ENCODE results near the gene SORBS1.

DNA sequence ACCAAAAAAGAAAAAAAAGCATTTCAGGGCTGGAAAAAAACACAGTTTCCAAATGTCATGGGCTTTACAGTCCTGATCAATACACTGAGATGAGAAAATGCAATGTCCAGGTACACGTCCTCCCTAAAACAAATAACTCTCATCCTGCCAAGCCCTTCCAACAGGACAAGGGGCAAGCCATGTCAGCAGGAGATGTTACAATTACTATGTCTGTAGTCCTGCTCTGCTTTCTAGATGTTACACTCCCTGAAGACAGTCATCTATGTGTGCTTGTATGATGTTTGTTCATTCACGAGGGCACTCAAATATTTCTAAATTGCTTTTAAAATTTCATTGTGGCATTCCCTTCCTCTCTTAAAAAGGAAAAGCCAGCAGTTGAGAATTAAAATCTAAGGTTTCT lies 103.2 kb downstream of the SORBS1 start:
- TF ChIP-seq CTCF (IDR thresholded peaks at IDR 0.05; ENCODE audit: insufficient read depth, low read depth, low read length), result no peak
- TF ChIP-seq EZH2 (IDR thresholded peaks at IDR 0.05; ENCODE audit: insufficient read depth, low read length), result no peak

All from astrocyte (in vitro differentiated cells and primary cell).